Stimulated activated naive CD4-positive, alpha-beta T cell treated with Interleukin-2 at 50 U/mL for 16 hours (primary cell): ENCODE results near the gene PAPOLA.
A peak's percentile ranks its signal among the peaks of the same experiment; 100 is the strongest.
"Not testable (repeated sequence)": the region's sequence is repeated elsewhere in the genome, so short reads cannot be mapped to it uniquely, and the experiment has no call there.

Experiments
- DNase-seq: peaks from one replicate; lab custom pipeline; 2025; lab: John Stamatoyannopoulos, UW

Gene PAPOLA

GRCh38 chr14:96501740-96502620 lies at the start of gene PAPOLA:
Gene PAPOLA, plus strand, starts transcription at chr14:96502382. Its CDS starts 211 bp downstream, at chr14:96502593.
- peak; percentile 91 for DNase-seq

- no peak for DNase-seq
Observed at GRCh38 chr14:96452684-96453083, 49.5 kb upstream of the PAPOLA start.

GRCh38 chr14:96455588-96455987 lies 46.6 kb upstream of the PAPOLA start:
- no peak for DNase-seq

- no peak for DNase-seq
Observed at GRCh38 chr14:96459851-96460250, 42.3 kb upstream of the PAPOLA start.

GRCh38 chr14:96461950-96462798 lies 40.0 kb upstream of the PAPOLA start:
- DNase-seq: no peak

- DNase-seq: no peak
Observed at GRCh38 chr14:96464136-96464535, 38.0 kb upstream of the PAPOLA start.

- DNase-seq: no peak
Observed at GRCh38 chr14:96466918-96467317, 35.3 kb upstream of the PAPOLA start.

- DNase-seq: no peak
Observed at GRCh38 chr14:96470331-96470730, 31.9 kb upstream of the PAPOLA start.

GRCh38 chr14:96470967-96471366 lies 31.2 kb upstream of the PAPOLA start:
- DNase-seq: not testable (repeated sequence)

GRCh38 chr14:96478119-96478518 lies 24.1 kb upstream of the PAPOLA start:
- DNase-seq: no peak

GRCh38 chr14:96479435-96480146 lies 22.6 kb upstream of the PAPOLA start:
- no peak for DNase-seq

- no peak for DNase-seq
Observed at GRCh38 chr14:96481731-96482314, 20.4 kb upstream of the PAPOLA start.

GRCh38 chr14:96482986-96483385 lies 19.2 kb upstream of the PAPOLA start:
- DNase-seq: no peak

GRCh38 chr14:96484399-96484798 lies 17.8 kb upstream of the PAPOLA start:
- no peak for DNase-seq

GRCh38 chr14:96486705-96487104 lies 15.5 kb upstream of the PAPOLA start:
- DNase-seq: no peak

GRCh38 chr14:96489327-96489726 lies 12.9 kb upstream of the PAPOLA start:
- no peak for DNase-seq

- DNase-seq: no peak
Observed at GRCh38 chr14:96493178-96493577, 9.0 kb upstream of the PAPOLA start.

- DNase-seq: no peak
Observed at GRCh38 chr14:96494331-96494730, 7.9 kb upstream of the PAPOLA start.

GRCh38 chr14:96497087-96497486 lies 5.1 kb upstream of the PAPOLA start:
- DNase-seq: no peak

- no peak for DNase-seq
Observed at GRCh38 chr14:96497586-96497985, 4.6 kb upstream of the PAPOLA start.

- no peak for DNase-seq
Observed at GRCh38 chr14:96501217-96501739, 904 bp upstream of the PAPOLA start.
